ENCODE measurements around the gene NFIB. TPM values are rescaled to one million over a fixed set of nuclear protein-coding genes. Genes with fewer than 3 reads are reported as not detected.
A peak's percentile ranks its signal among the peaks of the same experiment; 100 is the strongest.

NFIB gene
- total RNA-seq, 1 donor from 2014 or later: 99.4 TPM

GRCh38 chr9:14312719-14313377, 1.1 kb downstream of the NFIB start:
- no peak for TF ChIP-seq CTCF (IDR thresholded peaks at IDR 0.05)
- ATAC-seq: peak; percentile 14
- intact Hi-C loops (cut with DNase I): no loop called here
- no peaks in the 10 kb centered on the region for H3K9me3 ChIP-seq
- H3K4me1 ChIP-seq: peaks cover 15% of the 10 kb centered on the region
- H3K36me3 ChIP-seq: no peaks in the 10 kb centered on the region
- H3K4me3 ChIP-seq: peak overlapping the region; percentile 73
- H3K27me3 ChIP-seq: no peaks in the 10 kb centered on the region
- peak; percentile 69 for DNase-seq
- peak overlapping the region; percentile 95 for H3K27ac ChIP-seq

- H3K4me3 ChIP-seq: peak overlapping the region; percentile 73
- no peak for ATAC-seq
- H3K4me1 ChIP-seq: peaks cover 15% of the 10 kb centered on the region
- H3K27ac ChIP-seq: peak overlapping the region; percentile 95
- H3K36me3 ChIP-seq: peaks cover under 1% of the 10 kb centered on the region
- intact Hi-C loops (cut with DNase I): no loop called here
- no peak for DNase-seq
- H3K9me3 ChIP-seq: no peaks in the 10 kb centered on the region
- H3K27me3 ChIP-seq: no peaks in the 10 kb centered on the region
- no peak for TF ChIP-seq CTCF (IDR thresholded peaks at IDR 0.05)
Measured at GRCh38 chr9:14311956-14312685, 1.8 kb downstream of the NFIB start.

- intact Hi-C loops (cut with DNase I): no loop called here
- ATAC-seq: no peak
- peaks cover 11% of the 10 kb centered on the region for H3K4me1 ChIP-seq
Measured at GRCh38 chr9:14311171-14311949, 2.6 kb downstream of the NFIB start.

GRCh38 chr9:14310311-14310710, 3.6 kb downstream of the NFIB start:
- Histone ChIP-seq H3K4me3 (peak overlapping the region; percentile 73), H3K36me3 (peaks cover 10% of the 10 kb centered on the region), H3K9me3 (no peaks in the 10 kb centered on the region), H3K4me1 (peaks cover 11% of the 10 kb centered on the region), H3K27ac (peak overlapping the region; percentile 45), H3K27me3 (no peaks in the 10 kb centered on the region)
- ATAC-seq: no peak
- intact Hi-C loops (cut with DNase I): no loop called here
- no peak for DNase-seq
- TF ChIP-seq CTCF (IDR thresholded peaks at IDR 0.05): no peak

More at GRCh38 chr9:14311171-14311949, 2.6 kb downstream of the NFIB start:
- H3K4me3 ChIP-seq: peak overlapping the region; percentile 73
- H3K36me3 ChIP-seq: peaks cover 8% of the 10 kb centered on the region
- no peaks in the 10 kb centered on the region for H3K9me3 ChIP-seq
- no peak for TF ChIP-seq CTCF (IDR thresholded peaks at IDR 0.05)
- peak overlapping the region; percentile 95 for H3K27ac ChIP-seq
- no peak for DNase-seq
- no peaks in the 10 kb centered on the region for H3K27me3 ChIP-seq

GRCh38 chr9:14309403-14309802, 4.5 kb downstream of the NFIB start:
- no peak for TF ChIP-seq CTCF (IDR thresholded peaks at IDR 0.05)
- H3K4me3 ChIP-seq: peak overlapping the region; percentile 73
- H3K27ac ChIP-seq: peak overlapping the region; percentile 45
- intact Hi-C loops (cut with DNase I): no loop called here
- H3K36me3 ChIP-seq: peaks cover 10% of the 10 kb centered on the region
- H3K9me3 ChIP-seq: no peaks in the 10 kb centered on the region
- DNase-seq (no peak), ATAC-seq (no peak)
- peaks cover 11% of the 10 kb centered on the region for H3K4me1 ChIP-seq
- H3K27me3 ChIP-seq: no peaks in the 10 kb centered on the region
